ENCODE measurements around the gene CWF19L1.

The CWF19L1 gene

DNA sequence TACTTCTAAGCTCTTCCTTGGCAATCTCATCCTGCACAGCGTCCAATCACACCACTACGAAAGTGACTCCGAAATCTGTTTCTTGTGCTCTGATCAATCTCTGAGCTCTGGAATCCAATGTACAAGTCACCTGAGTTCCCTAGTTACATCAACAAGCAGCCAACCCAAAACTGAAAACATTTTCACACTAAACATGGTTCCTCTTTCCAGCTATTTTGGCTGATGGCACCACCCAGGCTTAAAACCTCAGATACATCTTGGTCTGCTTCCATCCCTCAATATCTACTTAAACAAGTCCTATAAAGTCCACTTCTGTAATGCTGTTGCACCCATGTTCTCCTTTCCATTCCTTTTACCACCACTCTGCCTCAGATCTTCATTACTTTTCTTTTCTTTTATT, 15.5 kb upstream of the CWF19L1 start:
- no peak for TF ChIP-seq GATA3 (IDR thresholded peaks at IDR 0.05; ENCODE audit: low read depth, low read length)
- no peak for TF ChIP-seq GATA2 (IDR thresholded peaks at IDR 0.05; ENCODE audit: low read depth, low read length)

- TF ChIP-seq GATA2 (IDR thresholded peaks at IDR 0.05; ENCODE audit: low read depth, low read length) (no peak), GATA3 (IDR thresholded peaks at IDR 0.05; ENCODE audit: low read depth, low read length) (no peak)
Observed at GRCh38 chr10:100265821-100266485, 1.5 kb downstream of the CWF19L1 start.

GRCh38 chr10:100254191-100254590, 13.2 kb downstream of the CWF19L1 start:
- no peak for TF ChIP-seq GATA2 (IDR thresholded peaks at IDR 0.05; ENCODE audit: low read depth, low read length)
- TF ChIP-seq GATA3 (IDR thresholded peaks at IDR 0.05; ENCODE audit: low read depth, low read length): no peak

DNA sequence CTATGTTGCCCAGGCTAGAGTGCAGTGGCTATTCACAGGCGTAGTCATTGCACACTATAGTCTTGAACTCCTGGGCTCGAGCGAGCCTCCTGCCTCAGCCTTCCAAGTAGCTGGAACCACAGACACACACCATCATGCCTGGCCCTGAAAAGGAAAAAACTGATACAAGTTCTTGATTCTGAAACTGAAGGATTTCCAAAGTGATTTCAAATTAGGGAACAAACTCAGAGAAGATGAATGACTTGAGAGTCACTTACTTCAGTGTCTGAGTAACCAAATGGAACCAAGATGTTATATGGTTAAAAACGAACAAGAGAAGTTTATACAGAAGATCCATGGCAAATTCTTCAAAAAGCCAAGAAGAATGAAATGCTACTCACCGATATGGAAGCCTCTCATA, 14.4 kb downstream of the CWF19L1 start:
- TF ChIP-seq GATA3 (IDR thresholded peaks at IDR 0.05; ENCODE audit: low read depth, low read length) (no peak), GATA2 (IDR thresholded peaks at IDR 0.05; ENCODE audit: low read depth, low read length) (no peak)

DNA sequence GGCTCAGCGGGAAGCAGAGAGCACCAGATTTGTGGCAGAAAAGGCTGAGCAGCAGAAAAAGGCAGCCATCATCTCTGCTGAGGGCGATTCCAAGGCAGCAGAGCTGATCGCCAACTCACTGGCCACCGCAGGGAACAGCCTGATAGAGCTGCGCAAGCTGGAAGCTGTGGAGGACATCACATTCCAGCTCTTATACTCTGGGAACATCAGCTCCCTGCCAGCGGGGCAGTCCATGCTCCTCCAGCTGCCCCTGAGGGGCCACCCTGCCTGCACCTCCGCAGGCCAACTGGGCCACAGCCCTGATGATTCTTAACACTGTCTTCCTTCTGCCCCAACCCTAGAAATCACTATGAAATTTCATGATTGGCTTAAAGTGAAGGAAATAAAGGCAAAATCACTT, 18.6 kb downstream of the CWF19L1 start:
- TF ChIP-seq GATA2 (IDR thresholded peaks at IDR 0.05; ENCODE audit: low read depth, low read length): no peak
- no peak for TF ChIP-seq GATA3 (IDR thresholded peaks at IDR 0.05; ENCODE audit: low read depth, low read length)

- TF ChIP-seq GATA3 (IDR thresholded peaks at IDR 0.05; ENCODE audit: low read depth, low read length) (no peak), GATA2 (IDR thresholded peaks at IDR 0.05; ENCODE audit: low read depth, low read length) (no peak)
Observed at GRCh38 chr10:100245484-100246220, 21.8 kb downstream of the CWF19L1 start.

DNA sequence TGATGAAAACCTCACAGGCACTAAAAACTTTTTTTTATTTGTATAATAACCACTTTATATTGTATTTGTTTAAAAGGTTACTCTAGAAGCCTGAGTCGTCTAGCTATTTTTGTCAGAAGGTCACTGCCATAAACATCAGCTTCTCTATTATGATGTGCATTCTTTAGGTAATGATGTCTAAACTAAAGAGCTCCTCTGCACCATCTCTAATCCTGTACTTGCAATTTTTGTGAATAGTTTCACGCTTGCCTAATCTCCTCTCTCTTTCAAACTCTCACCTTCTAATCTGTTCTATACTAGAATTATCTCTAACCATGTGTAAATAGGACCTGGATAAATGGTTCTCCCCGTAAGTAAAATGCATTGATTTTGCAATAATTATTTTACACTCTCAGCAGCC, 27.6 kb downstream of the CWF19L1 start:
- no peak for TF ChIP-seq GATA3 (IDR thresholded peaks at IDR 0.05; ENCODE audit: low read depth, low read length)

DNA sequence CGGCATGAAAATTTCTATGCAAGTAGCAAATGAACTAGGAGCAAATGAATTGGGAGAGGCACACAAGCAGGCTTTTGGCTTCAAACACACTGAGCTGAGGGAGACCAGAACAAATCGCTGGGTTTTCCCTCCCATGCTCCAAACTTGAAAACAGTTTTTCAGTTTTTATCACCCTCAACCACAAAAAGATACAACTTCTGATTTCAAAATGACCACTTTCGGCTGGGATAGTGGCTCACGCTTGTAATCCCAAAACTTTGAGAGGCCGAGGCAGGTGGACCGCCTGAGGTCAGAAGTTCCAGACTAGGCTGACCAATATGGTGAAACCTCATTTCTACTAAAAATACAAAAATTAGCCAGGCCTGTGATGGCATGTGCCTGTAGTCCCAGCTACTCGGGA, 29.0 kb downstream of the CWF19L1 start:
- no peak for TF ChIP-seq GATA2 (IDR thresholded peaks at IDR 0.05; ENCODE audit: low read depth, low read length)

DNA sequence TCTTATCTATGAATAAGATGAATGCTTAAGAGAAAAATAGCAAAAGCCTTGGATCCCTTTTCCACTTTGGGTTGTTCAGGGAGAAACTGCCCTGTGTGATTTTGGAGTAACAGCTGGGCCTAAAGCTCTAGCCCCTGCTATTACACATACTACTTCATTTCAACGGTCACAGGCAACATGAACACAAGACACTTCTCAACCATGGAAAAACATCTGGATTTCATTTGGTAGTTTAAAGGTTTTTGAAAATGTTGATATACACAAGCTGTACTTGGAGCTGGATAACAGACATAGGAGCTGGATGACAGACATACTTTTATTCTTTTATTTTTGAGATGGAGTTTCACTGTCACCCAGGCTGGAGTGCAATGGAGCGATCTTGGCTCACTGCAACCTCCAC, 35.3 kb downstream of the CWF19L1 start:
- TF ChIP-seq GATA3 (IDR thresholded peaks at IDR 0.05; ENCODE audit: low read depth, low read length) (no peak), GATA2 (IDR thresholded peaks at IDR 0.05; ENCODE audit: low read depth, low read length) (no peak)

- no peak for TF ChIP-seq GATA2 (IDR thresholded peaks at IDR 0.05; ENCODE audit: low read depth, low read length)
- no peak for TF ChIP-seq GATA3 (IDR thresholded peaks at IDR 0.05; ENCODE audit: low read depth, low read length)
Observed at GRCh38 chr10:100229819-100230422, 37.5 kb downstream of the CWF19L1 start.

DNA sequence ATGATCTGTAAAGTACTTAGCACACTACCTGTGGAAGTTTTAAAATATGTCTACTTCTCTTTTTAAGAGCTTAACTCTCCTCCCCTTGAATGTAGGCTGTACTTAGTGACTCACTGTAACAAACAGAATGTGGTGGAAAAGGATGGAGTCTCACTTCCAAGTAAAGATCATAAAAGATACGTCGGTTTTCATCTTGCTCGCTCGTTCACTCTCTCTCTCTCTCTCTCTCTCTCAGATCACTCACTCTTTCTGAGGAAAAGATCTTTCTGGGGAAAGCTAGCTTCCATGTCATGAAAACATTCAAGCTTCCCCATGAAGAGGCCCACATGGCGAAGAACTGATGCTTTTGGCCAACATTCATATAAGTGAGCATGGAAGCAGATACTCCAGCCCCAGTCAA, 43.6 kb downstream of the CWF19L1 start:
- no peak for TF ChIP-seq GATA2 (IDR thresholded peaks at IDR 0.05; ENCODE audit: low read depth, low read length)
- no peak for TF ChIP-seq GATA3 (IDR thresholded peaks at IDR 0.05; ENCODE audit: low read depth, low read length)

GRCh38 chr10:100222529-100222928, 44.9 kb downstream of the CWF19L1 start:
- TF ChIP-seq GATA3 (IDR thresholded peaks at IDR 0.05; ENCODE audit: low read depth, low read length): no peak

- no peak for TF ChIP-seq GATA2 (IDR thresholded peaks at IDR 0.05; ENCODE audit: low read depth, low read length)
- no peak for TF ChIP-seq GATA3 (IDR thresholded peaks at IDR 0.05; ENCODE audit: low read depth, low read length)
Observed at GRCh38 chr10:100216006-100216405, 51.4 kb downstream of the CWF19L1 start.

DNA sequence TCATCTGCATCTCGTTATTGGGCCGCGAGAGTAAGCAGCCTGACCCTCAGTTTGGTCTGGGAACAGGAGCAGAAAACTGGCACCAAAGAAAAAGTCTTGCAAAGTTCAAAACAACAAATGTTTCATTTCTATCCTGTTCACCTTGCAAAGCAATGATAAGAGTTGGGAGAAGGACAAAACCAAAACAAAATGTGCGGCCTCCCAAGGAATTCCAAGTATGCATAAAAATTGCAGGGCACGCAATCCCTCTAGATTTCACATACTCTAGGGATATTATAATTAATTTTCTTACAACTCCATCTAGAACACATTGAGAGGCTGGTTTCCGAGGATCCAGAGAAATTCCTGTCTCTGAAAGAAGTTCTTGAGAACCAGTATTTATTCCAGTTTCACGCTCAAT, 58.1 kb downstream of the CWF19L1 start:
- TF ChIP-seq GATA3 (IDR thresholded peaks at IDR 0.05; ENCODE audit: low read depth, low read length) (no peak), GATA2 (IDR thresholded peaks at IDR 0.05; ENCODE audit: low read depth, low read length) (no peak)

GRCh38 chr10:100208276-100208675, 59.2 kb downstream of the CWF19L1 start:
- TF ChIP-seq GATA3 (IDR thresholded peaks at IDR 0.05; ENCODE audit: low read depth, low read length) (no peak), GATA2 (IDR thresholded peaks at IDR 0.05; ENCODE audit: low read depth, low read length) (no peak)
